ENCODE data around the gene WDFY3. TPM values are rescaled to one million over a fixed set of nuclear protein-coding genes. Genes with fewer than 3 reads are reported as not detected.

WDFY3 gene

DNA sequence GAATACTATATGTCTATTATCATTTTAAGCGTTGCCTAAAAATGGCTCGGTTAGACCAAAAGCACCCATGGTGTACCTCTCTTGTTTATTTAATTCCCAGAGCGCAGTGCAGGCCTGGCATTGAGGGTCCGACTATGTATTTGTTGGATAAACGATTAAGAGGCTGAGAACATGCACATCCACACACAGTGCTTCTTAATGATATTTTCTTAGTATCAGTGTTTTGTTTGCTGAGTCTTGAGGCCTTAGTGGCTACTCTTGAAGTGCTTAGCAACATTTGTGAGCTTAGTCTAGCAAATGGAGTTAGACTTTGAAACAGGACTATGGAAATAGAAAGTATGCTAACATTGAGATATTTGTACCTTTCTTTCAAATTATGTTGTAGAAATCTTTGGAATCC, 339.8 kb downstream of the WDFY3 start:
- Histone ChIP-seq H3K9ac (ENCODE audit: low read depth, low read length) (no peak overlapping the region), H3K9me3 (replicated peaks; ENCODE audit: low read length) (no peaks in the 10 kb centered on the region), H3K27me3 (ENCODE audit: control insufficient read depth, insufficient read depth, low read length) (no peaks in the 10 kb centered on the region), H3K36me3 (ENCODE audit: insufficient read depth, low read length) (no peaks in the 10 kb centered on the region), H3K4me2 (ENCODE audit: low read length) (no peak overlapping the region), H3K4me3 (ENCODE audit: low read length) (no peak overlapping the region), H3K4me1 (ENCODE audit: control insufficient read depth, insufficient read depth, low read length) (peaks cover 4% of the 10 kb centered on the region)

GRCh38 chr4:84623661-84624060, 342.8 kb downstream of the WDFY3 start:
- Histone ChIP-seq H3K36me3 (ENCODE audit: insufficient read depth, low read length) (no peaks in the 10 kb centered on the region), H3K4me2 (ENCODE audit: low read length) (no peak overlapping the region), H3K4me3 (ENCODE audit: low read length) (no peak overlapping the region), H3K9me3 (replicated peaks; ENCODE audit: low read length) (no peaks in the 10 kb centered on the region), H3K9ac (ENCODE audit: low read depth, low read length) (no peak overlapping the region), H3K27me3 (ENCODE audit: control insufficient read depth, insufficient read depth, low read length) (no peaks in the 10 kb centered on the region), H3K4me1 (ENCODE audit: control insufficient read depth, insufficient read depth, low read length) (no peaks in the 10 kb centered on the region)

DNA sequence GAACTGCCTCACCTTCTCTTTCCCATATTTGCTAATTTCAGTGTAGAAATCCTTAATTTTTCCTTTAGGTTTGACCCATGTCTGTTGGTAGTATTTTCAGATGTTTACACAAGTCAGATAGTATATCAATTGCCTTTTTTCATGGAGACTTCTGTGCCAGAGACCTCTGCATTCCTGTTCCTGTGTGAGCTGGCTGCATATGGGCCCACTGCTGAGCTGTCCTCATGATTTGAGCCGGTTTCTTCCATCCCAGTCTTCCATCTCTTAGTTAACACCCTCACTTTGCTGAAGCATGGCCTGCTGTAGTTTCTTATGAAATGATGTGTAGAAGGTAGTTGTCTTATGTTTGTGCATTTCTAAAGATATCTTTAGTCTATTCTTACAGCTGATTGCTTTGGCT, 343.5 kb downstream of the WDFY3 start:
- Histone ChIP-seq H3K4me2 (ENCODE audit: low read length) (no peak overlapping the region), H3K36me3 (ENCODE audit: insufficient read depth, low read length) (no peaks in the 10 kb centered on the region), H3K9me3 (replicated peaks; ENCODE audit: low read length) (no peaks in the 10 kb centered on the region), H3K4me3 (ENCODE audit: low read length) (no peak overlapping the region), H3K27me3 (ENCODE audit: control insufficient read depth, insufficient read depth, low read length) (no peaks in the 10 kb centered on the region), H3K4me1 (ENCODE audit: control insufficient read depth, insufficient read depth, low read length) (no peaks in the 10 kb centered on the region), H3K9ac (ENCODE audit: low read depth, low read length) (no peak overlapping the region)

Small RNAs within 50 kb of the gene (small RNA-seq; reads per million reads assigned to genes)
- gene RN7SL552P (0.21 reads per million), gene RNU6-469P (not detected)
